CD4-positive, alpha-beta T cell treated with Interleukin-6 at 100 ng/mL for 8 hours (primary cell): ENCODE results near the gene DCAF7.

Experiments used
- DNase-seq: peaks from one replicate; pipeline ENCODE4 v3.0.0-alpha.2; 2020; ENCODE audit warnings: mixed read lengths, low spot score

DCAF7 gene

DNA sequence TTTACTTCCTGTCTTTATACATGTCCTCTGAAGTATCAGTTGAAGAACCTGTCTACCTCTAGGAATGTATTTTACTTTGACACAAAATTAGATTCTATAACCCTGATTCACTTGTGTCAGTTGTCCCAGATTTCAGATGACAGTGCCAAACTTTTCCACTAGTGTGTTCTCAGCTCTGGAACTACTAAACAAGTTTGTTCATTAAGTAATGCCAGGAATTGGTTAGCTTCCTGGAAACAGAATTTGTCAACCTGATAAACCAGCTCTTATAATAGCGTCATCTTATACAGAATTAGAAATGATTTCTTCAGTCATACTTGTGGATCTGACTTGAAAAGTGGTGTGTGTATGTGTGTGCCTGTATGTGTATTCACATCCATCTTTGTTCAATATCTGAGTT lies 79.3 kb downstream of the DCAF7 start:
- DNase-seq, result no peak

DNA sequence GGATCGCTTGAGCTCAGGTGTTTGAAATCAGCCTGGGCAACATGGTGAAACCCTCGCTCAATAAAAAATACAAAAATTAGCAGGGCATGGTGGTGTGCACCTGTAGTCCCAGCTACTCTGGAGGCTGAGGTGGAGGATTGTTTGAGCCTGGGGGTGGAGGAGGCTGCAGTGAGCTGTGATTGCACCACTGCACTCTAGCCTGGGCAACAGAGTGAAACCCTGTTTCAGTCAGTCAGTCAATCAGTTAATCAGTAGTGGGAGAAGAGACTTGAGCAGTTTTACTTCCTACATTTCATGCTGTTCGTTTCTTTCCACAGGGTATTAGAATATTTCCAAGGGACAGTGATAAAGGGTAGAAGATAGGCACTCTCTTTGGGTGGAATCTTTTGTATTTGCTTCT lies 80.8 kb downstream of the DCAF7 start:
- no peak for DNase-seq

DNA sequence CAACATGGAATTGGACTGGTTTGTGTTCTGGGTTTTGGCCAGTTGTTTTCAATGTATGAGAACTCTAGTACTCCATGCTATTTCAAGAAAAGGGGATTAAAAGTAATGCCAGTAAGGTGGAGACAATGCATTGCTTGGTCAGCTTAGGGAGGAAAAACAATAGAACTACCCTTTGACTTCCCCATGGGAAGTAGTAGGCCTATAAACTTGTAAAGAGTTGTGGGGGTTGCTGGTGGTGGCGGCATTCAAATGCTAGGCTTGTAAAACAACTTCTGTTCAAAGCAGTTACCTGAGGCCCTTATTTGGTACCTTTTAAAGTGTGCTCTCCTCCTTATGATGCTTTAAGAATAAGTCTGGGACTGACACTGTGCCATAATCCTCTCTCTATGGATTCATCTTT lies 81.3 kb downstream of the DCAF7 start:
- no peak for DNase-seq

DNA sequence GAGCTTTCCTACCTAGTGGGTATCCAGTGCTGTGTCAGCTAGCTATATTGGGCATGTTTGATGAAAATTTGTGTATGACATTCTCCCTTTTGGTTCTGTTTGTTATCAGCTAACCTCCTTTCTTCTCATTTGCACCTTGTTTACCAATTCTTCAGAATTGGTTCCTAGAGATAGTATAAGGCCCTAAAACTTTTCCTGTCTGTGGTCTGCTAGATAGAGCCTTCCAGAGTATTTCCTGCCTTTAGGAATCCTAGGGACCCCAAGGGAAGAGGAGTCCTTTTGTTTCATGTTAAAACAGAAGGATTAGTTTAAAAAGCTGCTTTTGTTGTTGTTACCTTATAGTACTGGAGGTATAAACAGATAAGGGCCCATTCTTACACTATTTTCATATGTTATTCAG lies 83.5 kb downstream of the DCAF7 start:
- no peak for DNase-seq

DNA sequence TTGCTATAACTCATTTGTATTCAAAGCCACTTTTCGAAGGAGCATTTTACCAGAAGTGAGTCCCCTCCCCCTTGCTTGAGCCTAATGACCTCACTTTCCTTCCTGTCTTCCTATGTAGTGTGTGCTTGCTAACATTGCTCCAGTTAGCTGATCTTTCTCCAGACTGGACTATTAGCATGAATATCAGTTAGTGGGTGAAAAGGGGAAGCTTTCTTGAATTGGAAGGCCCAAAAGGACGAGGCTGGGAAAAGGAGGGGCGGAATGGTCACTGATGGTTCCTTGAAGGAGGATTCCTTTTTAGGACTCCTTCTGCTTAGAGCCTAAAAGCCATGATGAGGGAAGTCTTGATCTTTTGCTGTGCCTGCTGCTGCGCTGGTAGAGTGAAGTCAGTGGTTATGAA lies 83.9 kb downstream of the DCAF7 start:
- no peak for DNase-seq

DNA sequence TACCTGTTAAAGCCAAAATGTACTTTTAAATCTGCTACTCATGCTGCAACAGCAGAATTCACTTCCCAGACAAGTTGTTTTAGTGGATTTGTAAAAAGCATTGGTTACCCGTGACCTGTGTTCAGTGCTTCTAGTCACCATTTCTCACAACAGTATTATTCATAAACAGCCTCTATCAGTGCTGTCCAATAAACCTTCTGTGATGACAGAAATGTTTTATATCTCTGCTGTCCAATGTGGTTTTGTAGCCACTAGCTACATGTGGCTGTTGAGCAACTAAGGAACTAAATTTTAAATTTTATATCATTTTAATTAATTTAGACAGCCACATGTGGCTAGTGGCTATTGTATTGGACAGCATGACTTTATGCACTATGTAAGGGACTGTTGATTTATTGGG lies 84.5 kb downstream of the DCAF7 start:
- DNase-seq, result no peak

DNA sequence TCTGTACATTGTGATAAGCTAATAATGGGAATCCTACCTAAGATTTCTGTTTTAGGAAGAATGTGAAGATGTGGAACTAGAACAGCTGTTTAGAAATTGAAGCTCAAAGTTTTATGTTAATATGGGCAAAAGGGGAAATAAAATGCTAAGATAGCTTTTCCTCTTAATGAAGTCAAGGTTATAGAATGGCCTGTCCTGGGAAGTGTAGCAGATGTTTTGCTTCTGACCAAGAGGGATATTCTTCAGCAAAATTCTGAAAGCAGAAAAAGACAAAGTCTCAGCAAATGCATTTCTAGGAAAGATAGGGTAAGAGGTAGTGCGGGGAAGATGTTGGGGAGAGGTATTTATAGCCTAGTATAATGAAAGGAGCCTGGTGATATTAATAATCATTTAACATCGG lies 85.0 kb downstream of the DCAF7 start:
- DNase-seq, result no peak

DNA sequence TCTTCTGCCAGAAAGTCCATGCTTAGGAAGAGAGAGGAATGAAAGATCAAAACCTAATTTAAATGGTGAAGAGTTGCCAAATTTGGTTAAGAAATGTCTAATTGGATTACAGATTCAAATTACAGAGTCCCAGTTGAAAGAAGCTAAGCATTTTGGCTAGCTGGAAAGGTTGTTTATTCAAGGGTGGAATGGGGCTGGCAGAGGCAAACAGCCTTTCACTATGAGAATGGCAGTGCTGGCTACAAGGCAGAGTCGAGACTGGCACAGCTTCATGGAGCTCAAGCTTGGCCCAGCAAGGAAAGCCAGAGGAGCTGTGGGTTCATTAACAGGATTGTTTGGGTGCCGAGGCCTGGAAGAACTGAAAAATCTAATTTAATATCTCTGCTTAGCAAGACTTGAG lies 85.5 kb downstream of the DCAF7 start:
- no peak for DNase-seq

DNA sequence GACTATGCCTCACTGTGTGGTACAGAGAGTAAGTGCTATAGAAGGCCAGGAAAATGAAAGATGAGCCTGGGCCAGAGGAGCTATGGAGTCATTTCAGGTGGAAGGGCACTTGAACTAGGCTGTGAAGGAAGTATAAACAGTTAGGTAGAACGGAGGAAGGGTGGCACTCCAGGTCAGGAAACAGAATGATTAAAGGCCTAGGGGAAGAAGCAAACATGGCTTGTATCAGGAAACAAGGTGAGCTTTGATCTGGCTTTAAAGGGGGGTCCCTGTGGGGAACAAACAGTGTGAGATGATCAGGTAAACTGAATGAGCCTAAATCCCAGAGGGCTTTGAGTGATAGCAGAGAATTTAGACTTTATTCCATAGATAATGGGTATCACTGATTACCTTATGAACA lies 88.8 kb downstream of the DCAF7 start:
- no peak for DNase-seq

DNA sequence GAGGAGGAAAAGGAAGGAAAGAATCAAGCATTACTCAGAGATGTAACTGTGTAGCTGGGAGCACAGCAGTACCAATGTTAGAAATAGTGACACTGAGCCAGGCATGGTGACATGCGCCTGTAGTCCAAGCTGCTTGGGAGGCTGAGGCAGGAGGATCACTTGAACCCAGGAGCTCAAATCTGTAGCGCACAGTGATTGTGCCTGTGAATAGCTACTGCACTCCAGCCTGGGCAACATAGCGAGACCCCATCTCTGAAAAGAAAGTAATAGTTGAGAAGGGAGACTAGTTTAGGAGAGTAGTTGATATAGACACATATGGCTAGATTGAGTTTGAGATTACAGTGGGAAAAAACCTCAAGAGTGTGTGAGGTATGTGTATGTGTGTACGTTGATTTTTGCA lies 89.8 kb downstream of the DCAF7 start:
- no peak for DNase-seq

DNA sequence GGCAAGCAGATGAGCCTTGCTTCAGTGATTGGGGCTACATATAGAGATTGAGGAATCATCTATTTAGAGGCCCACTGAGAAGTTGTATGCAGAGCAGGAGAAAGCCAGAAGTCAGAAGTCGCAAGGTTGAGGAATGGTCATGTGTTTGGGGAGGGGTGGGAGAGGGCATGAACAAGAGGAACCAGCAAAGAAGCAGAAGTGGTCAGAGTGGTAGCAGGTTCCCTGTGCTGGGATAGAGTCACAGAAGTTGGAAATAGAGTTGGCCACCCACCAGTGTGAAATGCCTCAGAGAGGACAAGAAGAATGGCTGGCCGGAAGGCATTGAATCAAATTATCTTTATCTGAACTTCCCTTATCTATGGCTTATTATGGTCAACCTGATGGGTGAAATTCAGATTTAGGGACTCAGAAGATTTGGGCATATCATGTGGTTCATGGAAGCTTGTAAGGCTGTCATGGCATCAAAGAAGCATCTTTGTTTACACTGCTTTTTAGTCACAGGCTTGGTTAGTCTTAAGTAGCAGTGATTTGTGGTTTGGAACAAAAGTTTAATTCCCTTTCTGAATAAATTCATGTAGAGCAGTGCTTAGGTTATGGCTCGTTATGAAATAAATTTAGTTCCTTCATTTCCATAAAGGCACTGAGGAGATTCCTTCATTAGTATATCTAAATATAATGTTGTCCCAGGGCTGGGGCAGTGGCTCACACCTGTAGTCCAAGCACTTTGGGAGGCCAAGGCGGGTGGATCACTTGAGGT lies 91.6 kb downstream of the DCAF7 start:
- DNase-seq, result no peak
